ENCODE data around the gene SNCG. TPM values are rescaled to one million over a fixed set of nuclear protein-coding genes. Genes with fewer than 3 reads are reported as not detected.

Gene SNCG
- total and polyA plus RNA-seq, 2 of the 8 experiments (the other 6 are each of a cell fraction or from before 2014, with no cell fraction given): 4.4 to 12.2 TPM

GRCh38 chr10:86971232-86971991 lies 13.0 kb downstream of the SNCG start:
- H2BK12ac ChIP-seq (ENCODE audit: low read depth, low read length): peak overlapping the region; percentile 87; the same call in 1 of the 2 replicates
- H4K8ac ChIP-seq (ENCODE audit: extremely low read depth, insufficient read depth, low read length): peak overlapping the region; percentile 96
- 7% methylated on average over 41 of the region's 66 CpGs; no CpG with 5 or more reads in 1 of the 2 experiments for WGBS, 2 experiments (ENCODE audit: extremely low coverage in 1 of 2, insufficient coverage in 1 of 2, insufficient read length in 1 of 2, insufficient replicate concordance in 2 of 2, low coverage in 1 of 2, low lambda C conversion rate in 2 of 2, missing lambda C conversion rate in 1 of 2)
- no peak overlapping the region for H2AK5ac ChIP-seq (ENCODE audit: low read depth, low read length)
- POLR2A ChIA-PET (ENCODE audit: partially characterized antibody): interaction anchor here (0.9 to 3.2 kb wide), 9 partner anchors 10 to 121 kb away, joined by 3 to 14 read pairs (median 5); partner anchors contain the start of gene SNCG
- no peaks in the 10 kb centered on the region for H3K9me3 ChIP-seq (ENCODE audit: insufficient read depth in 2 of 2, low read depth in 1 of 2, low read length in 1 of 2)
- H3K18ac ChIP-seq (ENCODE audit: extremely low read depth, low read length): peak overlapping the region; percentile 93
- CTCF ChIA-PET (ENCODE audit: partially characterized antibody): interaction anchor here (0.8 to 22.5 kb wide), 5 partner anchors 11 to 86 kb away, joined by 3 to 975 read pairs (median 7); partner anchors contain the start of genes MMRN2 and SNCG
- H3K79me2 ChIP-seq (ENCODE audit: control insufficient read depth in 1 of 2, insufficient read depth in 2 of 2, low read length in 2 of 2): no peaks in the 10 kb centered on the region
- H2AFZ ChIP-seq (ENCODE audit: low read length): peak overlapping the region; percentile 14; the same call in 1 of the 2 replicates
- H3K79me1 ChIP-seq (ENCODE audit: low read depth, low read length): no peaks in the 10 kb centered on the region
- no peak overlapping the region for H3K27ac ChIP-seq (ENCODE audit: low read depth, low read length)
- H2BK15ac ChIP-seq (ENCODE audit: low read length): peak overlapping the region; percentile 92; the same call in 1 of the 2 replicates
- H2BK20ac ChIP-seq (ENCODE audit: low read length): no peak overlapping the region
- H3K4me3 ChIP-seq (ENCODE audit: extremely low read depth in 1 of 4, insufficient read depth in 2 of 4, low read depth in 3 of 4, low read length in 4 of 4): peak overlapping the region; percentile 34 to 68 (median 46)
- peak overlapping the region; percentile 33 to 59 (median 38); a peak in 4 of 7 replicates for H3K9ac ChIP-seq (replicated peaks in 1 of 4; ENCODE audit: extremely low read depth in 1 of 4, low read depth in 3 of 4, low read length in 3 of 4)
- no peak overlapping the region for H3K23ac ChIP-seq (ENCODE audit: insufficient read length)
- no peak overlapping the region for H3K14ac ChIP-seq (ENCODE audit: insufficient read length)
- H4K5ac ChIP-seq (ENCODE audit: insufficient read length, low read depth, low read length): peak overlapping the region; percentile 21
- peak overlapping the region; percentile 66; the same call in 1 of the 2 replicates for H2BK5ac ChIP-seq (ENCODE audit: low read depth, low read length)
- H3K4me1 ChIP-seq (replicated peaks in 1 of 4; ENCODE audit: control insufficient read depth in 3 of 4, insufficient read depth in 4 of 4, low read length in 3 of 4): peaks cover 4 to 34% (median 27%) of the 10 kb centered on the region in 4 experiments
- DNase-seq (ENCODE audit: low read depth in 1 of 2, low spot score in 2 of 2): peak in 1 of 2 experiments; percentile 77
- H3K36me3 ChIP-seq (ENCODE audit: control insufficient read depth in 2 of 4, insufficient read depth in 4 of 4, low read length in 3 of 4): no peaks in the 10 kb centered on the region
- H4K91ac ChIP-seq (replicated peaks; ENCODE audit: insufficient read length, low read length): peak overlapping the region; percentile 78
- H2BK120ac ChIP-seq (replicated peaks; ENCODE audit: low read depth, low read length): no peak overlapping the region
- peak overlapping the region; percentile 92 for H3K4ac ChIP-seq (replicated peaks; ENCODE audit: insufficient read length, low read depth, low read length)
- peak overlapping the region; percentile 68 to 75 for H3K4me2 ChIP-seq (ENCODE audit: insufficient read depth in 1 of 2, low read depth in 2 of 2, low read length in 2 of 2)
- peaks cover 1 to 20% (median 16%) of the 10 kb centered on the region in 4 experiments for H3K27me3 ChIP-seq (replicated peaks in 1 of 4; ENCODE audit: control insufficient read depth in 3 of 4, extremely low read depth in 1 of 4, insufficient read depth in 3 of 4, low read length in 3 of 4)
- peaks cover 12% of the 10 kb centered on the region; the same call in 1 of the 2 replicates for H3K23me2 ChIP-seq (ENCODE audit: low read depth, low read length)
- no peak for FAIRE-seq
- no peak overlapping the region for H3K56ac ChIP-seq (replicated peaks; ENCODE audit: insufficient read length, low read depth, low read length)
- no peaks in the 10 kb centered on the region for H4K20me1 ChIP-seq (replicated peaks in 1 of 2; ENCODE audit: control insufficient read depth in 1 of 2, insufficient read depth in 2 of 2, low read length in 2 of 2)
- TF ChIP-seq CHD2 (IDR thresholded peaks at IDR 0.05; ENCODE audit: low read length): no peak
- TF ChIP-seq BACH1 (IDR thresholded peaks at IDR 0.05; ENCODE audit: low read length): peak; percentile 42
- TF ChIP-seq EP300 (IDR thresholded peaks at IDR 0.05; ENCODE audit: borderline replicate concordance in 1 of 2, low read depth in 2 of 2, low read length in 2 of 2): no peak
- no peak for TF ChIP-seq SIN3A (conservative IDR thresholded peaks at IDR 0.05 in 1 of 2, IDR thresholded peaks at IDR 0.05 in 1 of 2; ENCODE audit: low read depth in 1 of 2, low read length in 2 of 2)
- peak; percentile 76 for TF ChIP-seq KDM4A (IDR thresholded peaks at IDR 0.05; ENCODE audit: low read depth, low read length, severe bottlenecking)
- no peak for TF ChIP-seq KDM5A (IDR thresholded peaks at IDR 0.05; ENCODE audit: low read length)
- TF ChIP-seq POU5F1 (IDR thresholded peaks at IDR 0.05; ENCODE audit: low read depth, low read length): no peak
- TF ChIP-seq BCL11A (IDR thresholded peaks at IDR 0.05; ENCODE audit: low read depth in 2 of 2, low read length in 2 of 2): no peak
- no peak for TF ChIP-seq RFX5 (IDR thresholded peaks at IDR 0.05; ENCODE audit: borderline replicate concordance, low read depth, low read length)
- TF ChIP-seq GABPA (IDR thresholded peaks at IDR 0.05; ENCODE audit: borderline replicate concordance, insufficient read depth, low read length): no peak
- no peak for TF ChIP-seq CHD1 (IDR thresholded peaks at IDR 0.05; ENCODE audit: low read depth, low read length)

Measured in H1 (cell line).